Stimulated activated CD4-positive, alpha-beta T cell treated with anti-CD3 and anti-CD28 coated beads, Interleukin-1b, Interleukin-23, amount 100 ng/mL, for 24 hours (primary cell): ENCODE results near the gene OPCML.

Source experiments
- DNase-seq, 4 experiments: peaks; one replicate each; pipeline ENCODE4 v3.0.0-alpha.2; 2020; ENCODE audit warnings: low read depth in 4 of 4, low spot score in 1 of 4

Gene OPCML

DNA sequence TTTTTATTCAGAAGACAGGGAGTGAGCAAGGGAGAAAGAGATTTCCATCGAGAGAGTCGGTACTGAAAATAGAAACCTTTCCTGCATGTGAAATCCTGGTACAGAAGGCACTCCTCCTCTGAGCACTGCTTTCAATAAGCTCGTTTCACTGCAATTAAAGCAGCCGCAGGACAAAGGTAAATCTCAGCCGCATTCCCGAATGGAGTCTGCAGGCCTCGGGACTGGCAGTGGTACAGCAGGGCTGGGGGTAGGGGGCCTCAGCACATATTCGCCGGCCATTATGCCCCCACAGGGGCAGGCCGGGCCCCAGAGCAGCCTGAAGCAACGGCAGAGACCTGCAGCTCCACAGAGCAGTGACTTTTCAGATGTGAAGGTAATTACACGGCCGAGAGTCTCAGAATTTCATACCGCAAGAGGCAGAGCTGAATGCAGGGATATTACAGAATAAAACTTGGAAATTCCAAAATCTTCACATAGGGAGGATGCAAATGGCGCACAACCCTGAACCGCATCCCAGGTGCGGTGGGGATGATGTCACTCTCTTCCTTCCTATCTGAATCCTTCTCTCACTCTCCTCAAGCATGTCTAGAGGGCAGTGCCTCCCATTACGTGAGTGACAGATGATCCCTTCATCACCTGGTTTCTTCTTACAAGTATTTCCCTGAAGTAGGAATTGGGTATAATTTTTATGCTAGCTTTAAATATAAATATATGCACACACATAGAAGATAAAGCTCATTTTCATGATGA is 622.1 kb downstream of the OPCML start:
- no peak for DNase-seq

DNA sequence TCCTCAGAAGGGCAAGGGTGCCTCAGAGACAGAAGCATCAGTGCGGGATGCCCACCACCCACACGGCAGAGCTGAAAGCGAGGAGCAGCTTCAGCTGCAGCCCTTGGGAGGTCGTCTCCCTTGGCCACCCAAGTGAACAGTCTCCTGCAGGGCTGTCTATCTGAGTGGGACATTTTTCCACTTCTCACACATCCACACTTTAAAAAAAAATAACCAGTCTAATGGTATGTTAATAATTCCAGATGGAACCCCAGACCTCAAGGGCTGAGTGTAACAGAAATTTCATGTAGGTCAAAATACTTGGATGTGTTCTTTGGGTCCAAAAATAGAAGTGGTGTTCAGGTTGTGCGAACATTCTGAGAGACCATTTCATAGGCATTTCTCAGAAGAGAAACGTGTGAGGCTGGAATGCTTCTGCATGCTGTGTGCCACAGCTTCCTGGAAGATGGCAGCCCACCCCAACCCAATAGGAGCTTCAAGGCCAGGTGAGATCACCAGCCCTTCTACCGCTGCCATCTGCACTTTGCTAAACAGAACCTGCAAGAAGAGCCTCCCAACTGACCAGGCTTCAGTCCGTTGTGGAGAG is 623.2 kb downstream of the OPCML start:
- DNase-seq = no peak

DNA sequence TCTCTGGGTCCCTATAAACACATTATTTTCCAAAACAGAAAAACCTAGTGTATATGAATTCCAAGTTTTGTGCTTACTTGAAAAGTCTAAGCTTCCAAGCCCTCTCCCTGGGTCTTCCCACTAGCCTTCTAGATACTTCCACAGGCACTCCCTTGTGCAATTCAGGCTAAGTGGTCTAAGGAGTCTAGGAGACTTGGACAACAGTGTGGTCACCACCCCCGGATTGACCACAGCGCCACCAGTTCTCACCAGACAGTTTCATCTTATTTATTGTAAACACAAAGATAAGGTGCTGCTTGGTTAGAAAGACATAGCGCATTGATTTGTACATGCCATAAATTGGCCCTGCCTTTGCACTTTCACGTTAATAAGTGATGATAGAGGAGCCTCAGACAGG is 623.9 kb downstream of the OPCML start:
- DNase-seq = no peak

DNA sequence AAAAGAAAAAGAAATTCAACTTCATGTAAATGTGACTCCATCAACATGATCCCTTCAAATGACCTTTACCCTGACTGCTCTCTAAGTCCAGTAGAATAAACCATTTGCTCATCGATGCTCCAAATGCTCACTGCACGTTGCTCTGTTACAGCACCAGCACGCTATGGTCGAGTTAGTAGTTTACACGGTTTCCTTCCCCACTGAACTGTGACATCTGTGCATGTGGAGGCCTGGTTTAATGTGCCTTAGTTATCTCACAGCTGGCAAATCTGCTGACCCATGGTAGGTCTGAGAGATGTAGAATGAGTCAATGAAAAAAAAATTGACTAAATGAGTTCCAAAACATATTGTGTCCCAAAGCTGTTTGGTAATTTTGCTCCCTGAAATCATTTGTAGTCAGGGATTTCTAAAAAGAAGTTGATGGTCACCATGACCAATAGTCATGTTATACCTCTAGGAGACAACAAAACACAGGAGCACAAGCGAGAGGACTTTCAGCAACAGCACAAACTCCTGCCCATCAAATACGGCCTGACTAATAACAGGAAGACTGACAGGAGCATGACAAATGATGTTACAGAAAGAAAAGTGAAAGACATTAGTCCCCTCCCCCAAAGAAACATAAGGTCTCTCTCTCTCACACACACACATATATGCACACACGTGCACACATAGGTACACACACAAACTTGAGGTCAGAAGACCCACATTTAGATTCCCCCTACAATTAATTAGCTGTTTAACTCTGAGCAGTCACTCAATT is 624.5 kb downstream of the OPCML start:
- no peak for DNase-seq

DNA sequence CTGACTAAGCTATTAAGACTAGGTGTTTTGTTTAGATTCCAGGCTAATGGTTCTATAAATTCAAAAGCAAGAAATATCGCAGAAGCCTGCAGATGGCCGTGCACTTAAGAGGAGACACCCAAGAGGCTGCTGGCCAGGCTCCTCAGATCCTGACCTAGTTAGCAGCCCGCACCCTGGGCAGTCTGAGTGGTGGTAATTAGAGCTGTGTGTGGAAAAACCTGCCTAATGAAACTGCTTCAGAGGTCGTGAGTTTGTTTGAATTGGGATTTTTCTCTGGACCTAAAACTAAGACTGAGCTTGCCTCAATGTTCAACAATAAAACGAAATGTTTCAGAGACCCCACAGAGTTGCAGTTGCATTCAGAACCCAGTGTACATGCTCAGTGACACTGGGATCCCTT is 627.7 kb downstream of the OPCML start:
- DNase-seq = no peak

DNA sequence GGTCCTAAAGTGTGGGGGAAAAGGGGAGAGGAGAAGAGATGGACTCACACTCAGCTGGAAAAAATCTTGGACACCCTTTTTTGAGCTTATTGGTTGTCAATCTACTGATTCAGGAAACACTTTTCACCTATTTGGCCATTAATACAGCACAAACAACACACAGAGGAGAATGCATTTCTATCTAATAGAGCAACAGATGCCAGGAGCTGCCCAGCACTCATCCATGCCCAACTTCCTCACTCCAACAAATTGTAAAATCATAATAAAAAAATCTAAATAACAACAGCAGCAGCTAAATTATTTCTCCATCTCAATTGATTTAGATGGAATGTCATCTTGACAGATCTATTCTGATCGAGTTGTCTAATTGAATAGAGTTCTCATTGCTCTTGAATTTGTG is 628.2 kb downstream of the OPCML start:
- no peak for DNase-seq

DNA sequence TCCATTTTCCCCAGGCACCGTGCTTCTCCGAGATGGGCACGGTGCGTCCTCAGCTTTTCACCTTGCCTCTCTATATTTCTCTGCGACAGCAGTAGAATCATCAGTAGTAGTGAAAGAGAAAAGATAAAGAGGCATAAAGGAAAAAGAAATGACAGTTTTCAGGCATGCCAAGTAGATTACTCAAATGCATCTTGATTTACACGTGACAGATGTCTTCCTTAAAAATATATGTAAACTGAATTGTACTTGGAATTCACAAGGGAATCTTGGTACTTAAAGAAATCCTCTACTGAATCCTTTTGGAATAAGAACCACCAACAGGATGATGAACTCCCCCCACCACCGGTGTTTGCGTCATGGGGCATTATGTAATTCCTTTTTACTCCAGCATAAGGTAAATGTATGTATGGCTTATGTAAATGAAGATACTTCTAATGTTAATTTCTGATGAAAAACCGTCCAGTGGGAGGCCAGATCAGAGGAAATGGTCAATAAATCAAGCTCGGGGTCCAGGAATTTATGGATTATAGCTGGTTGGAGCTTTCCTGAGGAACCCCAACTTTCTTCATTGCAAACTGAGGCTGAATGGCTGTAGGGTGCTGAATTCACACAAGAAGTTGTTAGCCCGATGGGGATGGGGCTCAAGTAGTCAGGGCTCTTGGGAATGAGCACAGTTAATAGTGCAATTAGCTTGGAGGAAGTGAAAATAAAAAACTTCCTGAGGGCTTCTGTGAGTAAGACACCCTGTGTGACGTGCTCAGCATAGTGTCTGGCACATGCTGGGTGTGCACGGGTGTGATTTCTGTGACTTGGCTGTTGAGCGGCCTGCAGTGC is 630.4 kb downstream of the OPCML start:
- no peak for DNase-seq

DNA sequence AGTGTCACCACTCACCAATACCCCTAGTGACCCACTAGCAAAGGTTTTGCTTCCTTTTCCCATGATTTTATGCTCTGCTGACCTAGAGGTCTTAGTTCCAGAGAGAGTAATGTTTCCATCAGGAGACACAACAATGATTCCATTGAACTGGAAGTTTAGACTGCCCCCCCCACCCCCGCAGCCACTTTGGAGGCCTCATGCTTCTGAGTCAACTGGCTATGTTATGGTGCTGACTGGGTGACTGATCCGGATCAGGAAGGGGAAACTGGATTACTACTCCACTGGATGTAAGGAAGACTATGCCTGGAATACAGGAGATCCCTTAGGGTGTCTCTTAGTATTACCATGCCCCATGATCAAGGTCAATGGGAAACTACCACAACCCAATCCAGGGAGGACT is 633.6 kb downstream of the OPCML start:
- no peak for DNase-seq

DNA sequence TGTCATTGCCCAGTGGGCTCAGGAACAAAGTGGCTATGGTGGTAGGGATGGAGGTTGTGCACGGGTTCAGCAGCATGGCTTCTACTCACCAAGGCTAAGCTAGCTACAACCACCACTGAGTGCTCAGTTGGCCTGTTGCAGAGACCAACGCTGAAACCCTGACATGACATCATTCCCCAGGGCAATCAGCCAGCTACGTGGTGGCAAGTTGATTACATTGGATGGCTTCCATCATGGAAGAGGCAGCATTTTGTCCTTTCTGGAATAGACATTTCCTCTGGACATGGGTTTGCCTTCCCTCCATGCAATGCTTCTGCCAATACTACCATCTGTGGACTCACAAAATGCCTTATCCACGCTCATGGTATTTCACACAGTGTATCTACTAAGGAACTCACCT is 634.3 kb downstream of the OPCML start:
- no peak for DNase-seq

DNA sequence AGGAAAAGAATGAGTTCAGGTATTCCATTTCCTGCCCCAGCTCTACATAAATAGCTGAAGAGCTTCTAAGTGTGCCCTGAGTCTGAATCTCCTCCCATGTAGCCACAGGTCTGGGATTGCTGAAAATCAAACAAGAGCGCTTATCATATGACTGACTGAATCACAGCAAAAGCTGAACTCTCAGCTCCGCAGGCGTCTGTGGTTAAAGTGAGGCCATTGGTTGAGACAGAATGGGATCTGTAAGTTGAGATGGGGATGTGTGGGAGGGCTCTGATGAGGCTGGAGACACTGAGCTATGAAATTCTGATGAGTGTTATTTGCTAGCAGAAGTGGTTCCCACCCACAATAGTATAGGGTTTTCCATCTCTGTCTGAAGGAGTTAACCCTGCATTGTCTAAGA is 637.0 kb downstream of the OPCML start:
- no peak for DNase-seq

DNA sequence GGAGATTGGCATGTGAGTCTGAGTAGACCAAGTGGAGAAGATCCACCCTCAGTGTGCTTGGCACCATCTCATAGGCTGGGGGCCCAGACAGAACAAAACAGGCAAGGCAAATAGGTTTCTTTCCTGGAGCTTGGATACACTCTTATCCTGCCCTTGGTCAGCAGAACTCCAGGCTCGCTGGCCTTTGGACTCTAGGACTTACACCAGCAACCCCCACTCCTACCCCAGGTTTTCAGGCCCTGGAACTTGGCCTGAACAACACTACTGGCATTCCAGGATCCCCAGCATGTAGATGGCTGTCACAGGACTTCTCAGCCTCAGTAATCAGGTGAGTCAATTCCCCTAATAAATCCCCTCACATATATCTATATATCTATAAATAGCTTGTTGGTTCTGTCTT is 637.7 kb downstream of the OPCML start:
- DNase-seq = no peak

DNA sequence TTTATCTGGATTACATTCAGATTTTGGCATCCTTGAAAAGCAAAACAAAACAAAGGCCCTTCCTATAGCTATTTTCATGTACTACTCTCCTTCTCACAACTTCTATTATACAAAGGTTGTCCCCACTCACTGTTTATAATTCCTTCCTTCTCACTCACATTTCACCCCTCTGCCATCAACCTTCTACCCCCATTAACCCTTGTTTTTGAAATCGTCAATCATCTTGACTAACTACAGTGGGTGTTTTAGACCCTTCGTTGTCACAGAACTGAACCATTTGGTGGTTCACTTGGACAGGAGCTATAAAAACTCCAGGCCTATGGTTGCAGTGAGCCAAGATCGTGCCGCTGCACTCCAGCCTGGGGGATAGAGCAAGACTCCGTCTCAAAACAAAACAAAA is 639.4 kb downstream of the OPCML start:
- no peak for DNase-seq

DNA sequence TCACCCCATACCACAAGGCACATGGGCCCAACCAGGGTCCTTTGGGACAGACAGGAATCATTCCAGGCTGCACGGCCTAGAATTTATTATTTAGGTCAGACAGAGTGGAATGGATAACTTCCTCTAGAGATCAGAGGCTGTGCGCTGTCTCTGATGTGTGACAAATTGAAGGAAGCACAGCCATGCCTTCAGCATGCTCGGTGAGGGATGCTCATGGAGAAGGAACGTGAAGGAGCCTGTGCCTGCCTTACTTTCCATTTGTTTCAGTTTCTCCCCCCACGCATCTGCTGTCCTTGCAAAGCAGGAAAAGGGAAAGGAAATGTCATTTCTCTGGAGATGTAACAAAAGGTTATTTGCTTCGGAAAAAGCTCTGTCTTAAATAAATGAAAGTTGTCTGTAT is 644.1 kb downstream of the OPCML start:
- no peak for DNase-seq

DNA sequence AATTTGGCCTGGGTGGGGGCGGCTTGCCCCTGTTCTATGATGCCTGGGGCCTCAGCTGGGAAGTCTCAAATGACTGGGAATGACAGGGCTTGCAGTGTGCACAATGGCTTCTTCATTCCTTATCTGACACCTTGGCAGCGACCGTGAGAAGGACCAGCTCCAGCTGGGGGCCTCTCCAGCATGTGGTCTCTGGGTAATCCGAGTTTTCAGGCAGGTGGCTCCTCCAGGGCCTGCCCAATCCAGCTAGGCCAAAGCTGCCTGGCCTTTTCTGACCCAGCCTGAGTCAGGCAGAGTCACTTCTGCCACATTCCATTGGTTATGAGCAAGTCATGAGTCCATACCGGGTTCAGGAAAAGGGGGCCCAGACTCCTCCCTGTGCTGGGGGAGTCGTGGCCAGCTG is 646.0 kb downstream of the OPCML start:
- DNase-seq = no peak

DNA sequence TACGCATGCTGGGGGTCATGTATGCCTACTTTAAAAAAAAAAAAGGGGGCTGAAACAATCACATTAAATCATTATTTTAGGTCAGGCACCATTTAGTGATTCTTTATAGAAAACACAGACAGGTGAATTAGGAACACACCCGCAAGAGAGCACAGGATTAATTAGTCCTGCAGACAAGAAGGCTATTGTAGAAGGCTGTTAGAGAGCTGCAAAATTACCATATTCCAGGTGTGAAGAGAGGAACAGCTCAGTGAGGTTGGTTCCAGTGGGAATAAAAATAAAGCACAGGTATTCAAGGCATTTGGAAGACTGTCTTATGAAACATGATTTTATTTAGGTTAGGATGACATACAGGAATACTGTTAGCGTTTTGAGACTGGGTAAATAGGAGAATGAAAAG is 649.1 kb downstream of the OPCML start:
- no peak for DNase-seq

DNA sequence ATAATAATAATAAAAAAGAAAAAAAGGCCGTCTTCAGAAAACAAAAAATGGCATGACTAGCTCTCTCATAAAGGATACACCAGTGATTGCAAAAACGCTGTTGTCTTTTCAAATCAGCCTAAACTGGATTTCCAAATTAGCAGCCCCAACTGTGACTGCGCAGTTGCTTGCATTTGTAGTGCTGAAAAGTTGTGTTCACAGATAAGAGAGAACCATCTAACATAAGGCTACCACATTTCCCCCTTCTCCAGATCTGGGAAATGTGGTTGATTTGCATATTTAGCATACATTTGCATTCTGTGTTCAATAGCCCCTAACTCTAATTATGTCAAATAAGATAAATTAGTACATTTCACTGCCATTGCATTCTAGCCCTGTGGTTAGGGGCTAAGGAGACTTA is 650.7 kb downstream of the OPCML start:
- DNase-seq = no peak

DNA sequence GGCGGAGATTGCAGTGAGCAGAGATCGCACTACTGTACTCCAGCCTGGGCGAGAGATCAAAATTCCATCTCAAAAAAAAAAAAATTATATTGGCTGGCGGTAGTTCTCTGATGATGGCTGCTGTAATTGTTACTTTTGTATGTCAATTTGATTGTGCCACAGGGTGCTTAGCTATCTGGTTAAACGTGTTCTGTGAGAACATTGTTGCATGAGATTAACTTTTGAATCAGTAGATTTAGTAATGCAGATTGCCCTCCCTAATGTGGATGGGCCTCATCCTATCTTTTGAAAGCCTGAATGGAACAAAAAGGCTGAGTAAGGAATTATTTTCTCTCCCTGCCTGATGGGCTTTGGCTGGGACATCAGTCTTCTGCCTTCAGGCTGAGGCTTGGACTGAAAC is 654.2 kb downstream of the OPCML start:
- no peak for DNase-seq

DNA sequence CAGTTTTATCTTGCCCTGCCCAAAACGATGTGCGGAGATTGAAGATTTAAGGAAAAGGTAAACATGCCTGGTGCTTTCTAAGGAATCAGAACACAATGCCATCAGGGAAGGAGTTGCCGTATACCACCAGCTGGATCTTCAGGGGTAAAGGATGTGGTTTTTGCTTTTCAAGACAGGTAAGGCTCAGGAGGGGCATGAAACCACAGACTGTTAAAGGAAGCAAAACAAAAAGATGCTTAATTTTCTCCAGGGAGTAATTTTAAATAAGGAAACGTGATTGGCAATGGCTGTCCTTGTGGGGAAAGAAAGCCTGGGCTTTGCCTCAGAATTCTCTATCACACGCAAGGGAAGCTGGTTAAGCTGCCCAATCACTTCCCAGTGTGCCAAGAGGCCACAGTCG is 655.6 kb downstream of the OPCML start:
- no peak for DNase-seq

DNA sequence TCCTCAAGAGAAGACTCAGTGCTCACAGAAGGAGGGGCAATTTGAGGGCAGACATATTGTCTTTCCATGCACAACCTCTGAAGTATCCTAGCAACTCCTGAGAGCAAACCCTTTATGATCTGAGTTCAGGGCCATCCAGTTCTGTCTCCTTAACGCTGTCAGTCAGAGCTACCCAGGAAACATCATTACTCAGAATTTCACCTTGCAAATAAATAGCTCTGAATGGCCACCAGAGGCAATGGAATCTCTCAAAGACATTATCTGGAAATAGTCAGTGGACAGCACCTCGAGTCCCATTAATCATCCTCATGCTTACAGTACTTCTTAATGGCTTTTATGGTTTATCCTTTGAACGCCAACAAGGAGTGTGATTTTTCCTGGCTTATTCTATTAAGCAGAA is 656.1 kb downstream of the OPCML start:
- no peak for DNase-seq

DNA sequence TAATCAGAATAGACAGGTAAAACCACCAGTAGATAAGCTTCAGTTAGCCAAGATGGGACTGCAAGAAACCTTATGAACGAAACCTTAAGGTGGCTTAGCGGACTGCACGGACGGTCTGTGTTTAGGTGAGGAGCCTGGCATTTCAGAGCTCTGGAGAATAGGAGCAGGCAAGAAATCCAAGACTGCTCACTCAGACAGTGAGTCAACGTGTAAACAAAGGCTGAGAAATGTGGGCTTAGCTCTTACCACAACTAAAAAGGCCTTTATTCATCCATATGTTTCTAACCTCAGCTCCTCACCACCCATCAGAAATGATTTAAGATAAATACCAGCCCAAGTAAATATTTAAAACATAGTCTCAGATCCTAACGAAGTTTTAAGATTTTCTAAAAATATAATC is 657.7 kb downstream of the OPCML start:
- DNase-seq = no peak

DNA sequence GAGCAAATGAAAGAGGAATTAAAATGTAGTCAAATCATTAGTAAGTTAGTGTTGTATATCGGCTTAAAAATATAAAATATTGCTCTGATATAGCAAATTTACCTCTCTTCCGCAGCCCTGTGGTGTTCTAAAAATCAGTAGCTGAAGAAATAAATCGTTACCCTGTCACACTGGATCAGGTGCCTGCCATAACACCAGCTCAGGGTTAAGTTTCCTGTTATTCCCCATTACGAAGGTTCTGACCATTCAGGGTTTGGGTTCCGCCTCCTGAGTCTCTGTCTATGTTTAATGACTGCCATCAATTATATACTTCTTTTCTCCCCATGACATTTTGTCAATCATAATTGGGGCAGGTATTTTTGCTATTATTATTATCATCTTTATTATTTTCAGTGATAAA is 658.5 kb downstream of the OPCML start:
- DNase-seq = no peak

DNA sequence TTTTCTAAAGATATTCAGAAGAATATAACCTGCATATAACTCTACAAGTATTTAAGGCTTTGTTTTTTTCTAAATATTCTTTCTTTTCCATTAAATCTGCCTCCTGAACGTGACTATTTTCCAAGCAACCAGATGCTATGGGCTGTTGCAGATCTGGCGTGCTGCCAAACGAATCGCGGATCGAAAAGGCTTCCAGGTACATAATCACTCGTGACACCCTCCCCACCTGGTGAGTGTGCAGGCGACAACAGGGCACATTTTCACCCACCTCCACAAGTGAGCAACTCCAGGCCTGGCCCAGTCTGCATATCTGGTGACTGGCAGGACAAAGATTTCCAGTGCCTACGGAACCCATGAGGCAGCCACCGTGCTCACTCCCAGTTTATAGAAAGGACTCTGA is 660.1 kb downstream of the OPCML start:
- no peak for DNase-seq
